NCI-H2171 treated with DMSO at 0.1 percent for 48 hours (cell line): Measurements from ENCODE around the gene KRTAP20-1.

Experiments used
- DNase-seq: peaks from one replicate; lab custom pipeline; 2025; lab: John Stamatoyannopoulos, UW

Gene KRTAP20-1

GRCh38 chr21:30646904-30647414, 30.7 kb downstream of the KRTAP20-1 start:
- DNase-seq = no peak

- DNase-seq = no peak
These were observed 36.7 kb downstream of the KRTAP20-1 start for GRCh38 chr21:30652891-30653290.
